Measurements from ENCODE around the gene GPRIN1.

Gene GPRIN1

DNA sequence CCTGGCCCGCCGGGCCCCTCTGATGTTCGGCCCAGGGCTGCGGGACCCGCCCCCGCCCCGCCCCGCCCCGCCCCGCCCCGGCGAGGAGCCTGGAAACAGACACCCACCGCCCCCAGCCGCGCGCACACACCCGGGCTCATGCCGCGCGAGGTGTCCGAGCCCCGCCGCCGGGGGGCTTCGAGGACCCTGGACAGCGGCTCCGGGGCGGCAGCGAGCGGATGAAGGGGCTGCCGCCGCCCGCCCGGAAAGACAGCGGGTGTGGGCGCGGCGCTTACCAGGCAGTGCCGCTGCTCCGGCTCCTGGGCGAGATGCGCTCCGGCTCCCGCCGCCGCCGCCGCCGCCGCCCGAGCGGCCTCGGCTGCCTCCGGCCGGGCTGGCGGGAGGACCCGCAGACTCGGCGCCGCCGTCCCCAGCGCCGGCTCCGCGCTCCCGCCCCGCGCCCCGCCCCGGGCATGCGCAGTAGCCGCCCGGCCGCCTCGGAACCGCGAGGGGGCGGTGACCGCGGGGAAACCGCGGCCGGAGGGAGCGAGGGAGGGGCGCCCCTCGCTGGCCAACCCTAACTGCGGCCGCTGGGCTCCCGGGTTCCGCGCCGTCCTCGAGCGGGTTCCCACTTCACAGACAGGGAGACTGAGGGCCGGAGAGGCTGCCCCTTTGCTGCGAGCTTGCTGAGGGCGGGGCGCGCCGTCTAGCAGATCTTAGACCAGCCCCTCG is at the start of gene GPRIN1:
TSS of gene GPRIN1 (minus strand) at position 433 of the 711 bp plus-strand sequence. CDS start 10,322 bp downstream, outside the sequence.
- Histone ChIP-seq H3K9ac (ENCODE audit: low read length) (peak within 1 kb of the TSS; percentile 82), H3K36me3 (replicated peaks; ENCODE audit: low read depth, low read length) (no peaks in the 10 kb centered on the region), H3K4me3 (ENCODE audit: low read length) (peak within 1 kb of the TSS; percentile 83), H3K4me2 (ENCODE audit: low read length) (peak within 1 kb of the TSS; percentile 94), H4K20me1 (ENCODE audit: insufficient read depth, low read length) (0 out of 2 replicates have a peak, but pooled peaks cover 5% of the 10 kb centered on the region), H3K79me2 (ENCODE audit: low read length) (peaks cover 7% of the 10 kb centered on the region; the same call in 1 of the 2 replicates), H3K27me3 (ENCODE audit: low read depth, low read length) (peaks cover 10% of the 10 kb centered on the region; the same call in 1 of the 2 replicates), H3K9me3 (ENCODE audit: insufficient read depth, low read length) (no peaks in the 10 kb centered on the region), H3K27ac (ENCODE audit: low read length) (peak within 1 kb of the TSS; percentile 44), H2AFZ (ENCODE audit: low read depth, low read length) (peak within 1 kb of the TSS; percentile 82; the same call in 1 of the 2 replicates), H3K4me1 (ENCODE audit: low read length) (peaks cover 5% of the 10 kb centered on the region; the same call in 1 of the 2 replicates)
- TF ChIP-seq, protein P1, sequence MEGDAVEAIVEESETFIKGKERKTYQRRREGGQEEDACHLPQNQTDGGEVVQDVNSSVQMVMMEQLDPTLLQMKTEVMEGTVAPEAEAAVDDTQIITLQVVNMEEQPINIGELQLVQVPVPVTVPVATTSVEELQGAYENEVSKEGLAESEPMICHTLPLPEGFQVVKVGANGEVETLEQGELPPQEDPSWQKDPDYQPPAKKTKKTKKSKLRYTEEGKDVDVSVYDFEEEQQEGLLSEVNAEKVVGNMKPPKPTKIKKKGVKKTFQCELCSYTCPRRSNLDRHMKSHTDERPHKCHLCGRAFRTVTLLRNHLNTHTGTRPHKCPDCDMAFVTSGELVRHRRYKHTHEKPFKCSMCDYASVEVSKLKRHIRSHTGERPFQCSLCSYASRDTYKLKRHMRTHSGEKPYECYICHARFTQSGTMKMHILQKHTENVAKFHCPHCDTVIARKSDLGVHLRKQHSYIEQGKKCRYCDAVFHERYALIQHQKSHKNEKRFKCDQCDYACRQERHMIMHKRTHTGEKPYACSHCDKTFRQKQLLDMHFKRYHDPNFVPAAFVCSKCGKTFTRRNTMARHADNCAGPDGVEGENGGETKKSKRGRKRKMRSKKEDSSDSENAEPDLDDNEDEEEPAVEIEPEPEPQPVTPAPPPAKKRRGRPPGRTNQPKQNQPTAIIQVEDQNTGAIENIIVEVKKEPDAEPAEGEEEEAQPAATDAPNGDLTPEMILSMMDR (IDR thresholded peaks at IDR 0.05; ENCODE audit: low read depth, low read length): peak; percentile 39
- TF ChIP-seq EZH2phosphoT487 (IDR thresholded peaks at IDR 0.05; ENCODE audit: low read depth): no peak

DNA sequence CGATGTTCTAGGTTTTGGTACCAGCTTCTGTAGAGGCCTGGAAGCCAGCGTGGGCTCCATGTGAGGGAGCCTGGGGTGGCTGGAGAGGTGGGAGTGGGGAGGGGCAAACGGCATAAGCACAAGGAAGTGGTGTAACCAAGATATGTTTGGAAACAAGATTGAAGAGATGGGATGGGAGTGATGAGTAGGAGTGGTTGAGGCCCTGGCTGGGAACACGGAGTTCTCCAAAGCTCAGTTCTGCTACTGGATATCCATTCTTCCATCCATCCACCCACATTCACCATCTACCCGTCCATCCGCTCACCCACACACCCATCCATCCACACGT is 49.5 kb upstream of the GPRIN1 start:
- TF ChIP-seq, protein P1 (IDR thresholded peaks at IDR 0.05; ENCODE audit: low read depth, low read length): no peak
- TF ChIP-seq EZH2phosphoT487 (IDR thresholded peaks at IDR 0.05; ENCODE audit: low read depth): no peak
- H4K20me1 ChIP-seq (ENCODE audit: insufficient read depth, low read length): no peaks in the 10 kb centered on the region
- H3K4me1 ChIP-seq (ENCODE audit: low read length): peaks cover 17% of the 10 kb centered on the region
- H3K9me3 ChIP-seq (ENCODE audit: insufficient read depth, low read length): no peaks in the 10 kb centered on the region
- H2AFZ ChIP-seq (ENCODE audit: low read depth, low read length): no peak overlapping the region
- no peak overlapping the region for H3K27ac ChIP-seq (ENCODE audit: low read length)
- no peak overlapping the region for H3K4me3 ChIP-seq (ENCODE audit: low read length)
- H3K36me3 ChIP-seq (replicated peaks; ENCODE audit: low read depth, low read length): no peaks in the 10 kb centered on the region
- H3K27me3 ChIP-seq (ENCODE audit: low read depth, low read length): no peaks in the 10 kb centered on the region
- no peak overlapping the region for H3K4me2 ChIP-seq (ENCODE audit: low read length)
- H3K79me2 ChIP-seq (ENCODE audit: low read length): no peaks in the 10 kb centered on the region
- no peak overlapping the region for H3K9ac ChIP-seq (ENCODE audit: low read length)

DNA sequence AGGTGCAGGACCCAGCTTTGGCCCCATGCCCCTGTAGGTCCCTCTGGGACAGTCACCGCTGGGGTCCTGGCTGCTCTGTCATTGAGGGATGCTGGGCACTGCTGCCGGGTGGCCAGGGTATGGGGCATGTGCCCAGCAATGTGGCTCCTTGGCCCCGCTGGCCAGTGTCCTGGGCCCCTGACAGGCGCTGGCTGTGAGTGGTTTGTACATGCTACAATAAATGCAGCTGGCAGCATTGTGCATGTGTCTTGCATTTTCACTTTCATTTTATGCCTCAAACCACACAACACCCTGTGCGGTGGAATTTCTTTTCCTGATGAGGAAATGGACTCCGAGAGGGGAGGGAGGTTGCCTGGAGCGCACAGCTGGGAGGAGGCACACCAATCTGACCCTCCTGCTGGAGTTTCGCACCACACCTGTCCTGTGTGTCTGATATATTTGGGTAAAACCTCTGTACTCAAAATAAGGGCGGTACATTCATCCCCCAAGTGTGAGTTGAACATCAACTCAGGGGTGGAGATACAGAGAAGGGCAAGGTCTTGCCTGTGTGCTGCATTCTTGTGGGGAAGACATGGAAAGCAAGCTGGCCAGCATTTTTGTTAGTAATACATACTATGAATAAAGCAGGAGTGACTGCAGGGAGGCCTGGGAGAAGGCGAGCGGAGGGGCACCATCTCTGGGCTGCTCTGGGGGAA is 49.0 kb upstream of the GPRIN1 start:
- Histone ChIP-seq H3K9ac (ENCODE audit: low read length) (no peak overlapping the region), H3K4me2 (ENCODE audit: low read length) (peak overlapping the region; percentile 67), H3K79me2 (ENCODE audit: low read length) (no peaks in the 10 kb centered on the region), H3K36me3 (replicated peaks; ENCODE audit: low read depth, low read length) (no peaks in the 10 kb centered on the region), H3K9me3 (ENCODE audit: insufficient read depth, low read length) (no peaks in the 10 kb centered on the region), H3K27ac (ENCODE audit: low read length) (no peak overlapping the region), H2AFZ (ENCODE audit: low read depth, low read length) (no peak overlapping the region), H3K4me1 (ENCODE audit: low read length) (peaks cover 17% of the 10 kb centered on the region), H3K27me3 (ENCODE audit: low read depth, low read length) (no peaks in the 10 kb centered on the region), H3K4me3 (ENCODE audit: low read length) (peak overlapping the region; percentile 61), H4K20me1 (ENCODE audit: insufficient read depth, low read length) (no peaks in the 10 kb centered on the region)
- no peak for TF ChIP-seq EZH2phosphoT487 (IDR thresholded peaks at IDR 0.05; ENCODE audit: low read depth)
- TF ChIP-seq, protein P1 (IDR thresholded peaks at IDR 0.05; ENCODE audit: low read depth, low read length): no peak

DNA sequence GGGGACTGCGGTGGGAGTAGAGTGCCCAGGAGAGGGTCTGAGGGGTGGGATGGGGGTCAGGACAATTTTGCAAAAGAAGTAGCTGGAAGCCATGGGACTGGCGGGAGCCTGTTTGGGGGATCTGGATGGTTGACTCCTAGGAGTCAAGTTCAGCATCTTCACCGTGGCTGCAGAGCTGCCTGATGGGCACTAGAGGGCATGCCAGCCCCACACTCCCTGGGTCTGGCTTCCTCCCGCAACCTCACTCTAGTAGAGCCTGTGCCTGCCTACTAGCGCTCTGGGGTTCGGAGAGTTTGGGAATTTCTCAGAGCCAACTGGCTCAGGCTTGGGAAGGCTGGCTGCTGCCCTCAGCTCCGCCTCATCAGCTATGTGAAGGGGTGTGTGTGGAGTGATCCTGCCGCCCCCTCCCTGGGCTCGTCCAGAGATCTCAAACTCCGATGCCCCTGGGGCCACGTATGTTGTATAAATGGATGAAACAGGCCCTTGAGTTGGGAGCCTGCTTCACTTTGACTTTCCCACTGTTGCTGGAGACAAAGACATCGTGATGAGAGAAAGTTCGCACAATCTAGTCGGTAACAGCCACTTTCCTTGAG is 48.1 kb upstream of the GPRIN1 start:
- Histone ChIP-seq H3K9ac (ENCODE audit: low read length) (no peak overlapping the region), H3K27me3 (ENCODE audit: low read depth, low read length) (no peaks in the 10 kb centered on the region), H3K9me3 (ENCODE audit: insufficient read depth, low read length) (no peaks in the 10 kb centered on the region), H3K4me3 (ENCODE audit: low read length) (no peak overlapping the region), H3K79me2 (ENCODE audit: low read length) (no peaks in the 10 kb centered on the region), H3K36me3 (replicated peaks; ENCODE audit: low read depth, low read length) (peaks cover 2% of the 10 kb centered on the region), H4K20me1 (ENCODE audit: insufficient read depth, low read length) (no peaks in the 10 kb centered on the region), H3K27ac (ENCODE audit: low read length) (no peak overlapping the region), H3K4me2 (ENCODE audit: low read length) (peak overlapping the region; percentile 67; the same call in 1 of the 2 replicates), H2AFZ (ENCODE audit: low read depth, low read length) (no peak overlapping the region), H3K4me1 (ENCODE audit: low read length) (peaks cover 17% of the 10 kb centered on the region)
- TF ChIP-seq, protein P1 (IDR thresholded peaks at IDR 0.05; ENCODE audit: low read depth, low read length): peak; percentile 72
- TF ChIP-seq EZH2phosphoT487 (IDR thresholded peaks at IDR 0.05; ENCODE audit: low read depth): no peak
